ENCODE measurements around the gene CCDC158.

- no peak for TF ChIP-seq YY1 (IDR thresholded peaks at IDR 0.05; ENCODE audit: insufficient read depth, insufficient read length)
- no peak for TF ChIP-seq SUZ12 (IDR thresholded peaks at IDR 0.05; ENCODE audit: extremely low read depth, insufficient read depth, insufficient read length)
- TF ChIP-seq ZNF274 (IDR thresholded peaks at IDR 0.05; ENCODE audit: low read depth, low read length): no peak
Observed at GRCh38 chr4:76377481-76377901, 43.5 kb downstream of the CCDC158 start.
